NCI-H146 (cell line): ENCODE data around the gene PISD.

Experiments used
- DNase-seq: peaks from one replicate; lab custom pipeline; 2025; lab: John Stamatoyannopoulos, UW

Gene PISD

DNA sequence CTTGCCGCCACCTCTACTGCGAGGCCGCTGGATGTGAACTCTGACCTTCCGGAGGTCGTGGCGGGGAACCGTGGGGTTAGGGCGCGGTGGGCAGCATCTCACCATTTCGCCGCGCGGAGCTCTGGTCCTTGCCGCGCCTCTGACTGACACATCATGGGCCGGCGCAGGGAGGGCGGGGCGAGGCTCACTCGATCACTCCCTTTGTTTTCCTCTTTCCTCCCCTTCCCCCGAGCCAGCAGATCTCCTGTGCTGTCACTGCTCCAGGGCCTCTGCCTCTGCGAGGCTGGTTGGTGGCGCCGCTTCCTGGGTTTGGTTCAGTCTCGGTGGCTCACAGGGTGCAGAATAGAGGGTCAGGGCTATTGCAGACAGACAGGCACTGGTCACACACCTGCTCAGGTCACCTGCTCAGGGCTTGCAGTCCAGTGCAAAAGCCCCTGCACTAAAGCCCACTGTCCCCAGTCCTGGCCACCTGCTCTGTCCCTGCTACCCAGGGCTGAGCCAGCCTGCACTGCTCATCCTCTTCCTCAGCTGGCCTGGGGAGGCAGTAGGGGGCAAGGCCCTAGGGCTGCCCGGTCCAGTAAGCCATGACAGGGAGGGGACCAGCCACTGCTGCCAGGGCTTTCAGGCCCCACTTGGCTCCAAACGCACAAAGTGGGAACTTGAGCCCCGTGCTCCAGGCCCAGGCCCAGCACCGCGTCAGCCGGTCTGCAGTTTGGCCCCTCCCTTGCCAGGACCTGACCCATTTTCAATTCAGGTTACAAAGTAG, 36.2 kb downstream of the PISD start:
- no peak for DNase-seq

DNA sequence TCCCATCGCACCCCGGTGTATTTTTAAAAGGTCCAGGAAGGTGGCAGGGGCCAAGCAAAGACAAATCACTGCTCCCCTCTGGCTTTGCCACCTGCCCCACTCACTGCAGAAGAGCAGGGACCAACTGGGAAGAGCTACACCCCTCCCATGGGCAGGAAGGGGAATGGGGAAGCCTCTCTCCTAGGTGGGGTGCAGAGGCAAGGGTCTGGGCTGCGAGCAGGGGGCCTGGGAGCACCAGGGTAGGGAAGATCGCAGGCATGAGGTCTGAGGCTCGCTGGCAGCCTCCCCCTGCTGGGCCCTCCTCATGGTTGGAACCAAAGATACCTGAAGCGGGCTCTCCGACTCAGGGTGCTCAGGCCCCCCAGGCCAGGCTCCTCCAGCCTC, 36.8 kb downstream of the PISD start:
- DNase-seq, result no peak

DNA sequence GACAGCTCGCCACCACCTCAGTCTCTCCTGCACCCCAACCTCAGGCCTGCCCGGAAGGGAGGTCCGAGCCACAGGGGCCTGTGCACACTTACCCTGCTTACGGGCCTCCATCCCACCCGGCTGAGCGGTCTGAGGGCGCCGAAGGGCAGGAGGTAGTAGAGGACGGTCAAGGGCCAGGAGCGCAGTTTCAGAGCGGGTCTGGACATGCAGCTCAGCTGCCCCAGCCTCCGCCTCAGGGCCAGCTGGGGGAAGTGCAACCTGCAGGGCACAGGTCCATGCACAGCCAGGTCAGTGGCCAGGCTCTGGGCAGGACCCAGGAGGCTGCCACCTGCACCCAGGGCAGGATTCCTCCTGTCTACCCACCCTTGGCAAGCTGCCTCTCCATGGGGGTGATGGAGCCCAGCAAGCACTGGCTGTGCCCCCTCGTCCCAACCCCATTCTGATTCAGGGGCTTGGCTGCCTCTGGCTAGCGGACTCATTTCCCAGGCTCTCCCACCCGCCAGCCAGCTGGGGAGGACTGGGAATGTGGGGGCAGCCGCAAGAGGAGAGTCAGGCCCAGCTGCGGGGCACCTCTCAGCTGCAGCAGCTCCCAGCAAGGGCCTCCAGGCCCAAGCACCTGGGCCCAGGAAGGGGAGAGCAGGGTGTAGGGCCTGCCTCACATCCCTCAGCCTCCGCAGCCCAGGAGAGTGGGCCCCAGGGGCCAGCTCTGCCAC, 38.3 kb downstream of the PISD start:
- DNase-seq, result no peak

DNA sequence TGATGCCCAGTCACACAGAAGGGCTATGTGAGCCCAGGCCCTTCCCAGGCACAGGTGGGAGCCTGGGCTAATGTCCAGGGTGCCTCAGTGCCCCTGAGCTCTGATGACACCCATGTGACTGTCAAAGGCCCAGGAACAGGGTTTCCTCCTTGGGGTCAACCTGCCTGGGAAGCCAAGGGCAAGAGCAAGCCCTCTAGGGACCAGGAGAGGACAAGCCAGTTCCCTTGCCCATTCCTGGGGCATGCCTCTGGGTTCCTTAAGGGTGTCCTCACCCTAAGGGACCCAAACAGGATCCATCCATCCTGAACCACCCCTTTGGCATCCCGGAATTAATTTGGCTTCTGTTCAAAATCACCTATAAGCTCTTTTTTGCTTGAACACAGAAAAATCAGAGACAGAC, 39.0 kb downstream of the PISD start:
- DNase-seq, result no peak

DNA sequence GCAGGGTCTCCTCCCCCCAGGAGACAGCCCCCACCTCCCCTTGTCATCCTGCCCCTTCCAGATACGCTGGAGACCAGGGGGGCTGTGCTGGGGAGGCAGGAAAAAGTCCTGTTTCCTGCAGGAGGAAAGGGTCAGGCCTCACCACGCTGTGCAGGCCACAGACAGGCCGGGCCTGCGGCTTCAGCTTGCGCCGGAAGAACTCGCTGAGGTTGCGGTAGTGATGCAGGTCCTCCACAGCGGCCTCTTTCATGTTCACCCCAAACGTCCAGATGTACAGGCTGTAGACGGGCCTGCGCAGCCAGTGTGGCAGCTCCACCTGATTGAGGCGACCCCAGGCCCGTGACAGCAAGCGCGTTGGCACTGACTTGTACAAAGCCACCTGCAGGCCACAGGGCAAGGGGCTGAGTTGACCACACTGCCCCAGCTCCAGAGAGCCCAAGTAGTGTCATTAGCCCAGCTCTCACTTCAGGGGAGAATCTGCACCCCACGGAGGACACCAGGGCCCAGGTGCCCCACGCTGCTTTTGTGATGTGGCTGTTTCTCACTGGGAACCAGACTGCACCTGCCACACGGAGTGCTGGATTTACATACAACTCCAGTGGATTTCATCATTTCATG, 40.4 kb downstream of the PISD start:
- DNase-seq, result no peak

DNA sequence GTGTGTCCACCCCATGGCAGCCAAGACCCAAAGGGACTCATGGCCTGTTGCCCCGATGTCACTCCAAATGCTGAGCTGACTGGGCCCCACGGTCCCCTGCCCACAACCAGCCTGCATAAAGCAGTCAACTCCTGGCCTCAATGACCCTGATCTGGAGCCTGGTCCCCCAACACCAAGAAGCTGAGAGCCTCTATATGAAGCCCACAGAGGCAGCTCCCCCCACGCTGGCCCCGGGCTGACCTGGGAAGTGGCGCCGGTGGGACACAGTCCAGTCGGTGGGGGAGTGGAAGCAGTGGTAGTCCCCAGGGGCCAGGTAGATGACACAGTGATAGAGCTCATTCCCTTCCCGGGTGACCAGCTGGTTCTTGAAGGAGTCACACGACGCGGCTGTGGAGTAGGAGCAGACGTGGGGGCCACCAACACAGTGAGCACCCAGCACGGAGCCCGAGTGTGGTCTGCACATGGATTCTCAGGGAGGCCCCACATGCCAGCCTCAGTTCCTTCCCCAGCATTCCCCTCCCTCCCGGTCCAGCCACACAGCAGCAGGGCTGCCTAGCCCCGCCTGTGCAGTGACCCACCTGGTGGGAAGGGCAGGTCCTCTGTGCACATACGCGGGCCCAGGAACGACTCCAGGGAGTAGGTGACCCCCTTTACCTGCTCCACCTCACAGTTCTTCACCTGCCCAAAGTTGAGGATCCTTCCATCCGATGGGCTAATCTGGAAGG, 41.1 kb downstream of the PISD start:
- no peak for DNase-seq

DNA sequence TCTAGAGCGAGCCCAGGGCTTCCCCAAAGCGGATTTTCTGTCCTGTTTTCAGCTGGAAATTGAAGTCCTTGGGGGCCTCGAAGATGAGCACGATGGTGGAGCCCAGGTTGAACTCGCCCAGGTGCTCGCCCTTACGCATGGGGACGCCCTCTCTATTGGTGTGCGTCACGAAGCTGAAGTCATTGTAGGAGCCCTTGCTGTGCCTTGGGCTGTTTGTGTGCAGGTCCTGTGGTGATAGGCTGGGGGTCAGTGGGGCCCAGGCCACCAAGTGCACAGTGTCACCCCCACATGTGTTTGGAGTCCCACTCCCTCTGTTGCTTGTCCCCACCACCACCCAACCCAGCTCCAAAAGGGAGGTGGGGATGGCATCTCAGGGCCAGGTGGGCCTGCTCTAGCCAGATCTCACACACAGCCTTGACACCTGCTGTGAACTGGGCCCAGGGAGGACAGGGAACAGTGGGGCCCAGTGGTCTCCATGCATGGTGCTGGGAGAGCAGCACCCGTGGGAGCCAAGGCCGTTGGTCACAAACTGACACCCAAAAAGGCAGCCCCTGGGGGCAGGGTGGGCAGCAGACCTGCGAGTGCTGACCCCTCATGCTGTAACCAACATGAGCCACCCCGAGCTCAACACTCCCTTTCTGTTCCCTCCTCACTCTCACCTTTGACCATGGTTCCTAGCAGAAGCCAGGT, 42.3 kb downstream of the PISD start:
- no peak for DNase-seq

DNA sequence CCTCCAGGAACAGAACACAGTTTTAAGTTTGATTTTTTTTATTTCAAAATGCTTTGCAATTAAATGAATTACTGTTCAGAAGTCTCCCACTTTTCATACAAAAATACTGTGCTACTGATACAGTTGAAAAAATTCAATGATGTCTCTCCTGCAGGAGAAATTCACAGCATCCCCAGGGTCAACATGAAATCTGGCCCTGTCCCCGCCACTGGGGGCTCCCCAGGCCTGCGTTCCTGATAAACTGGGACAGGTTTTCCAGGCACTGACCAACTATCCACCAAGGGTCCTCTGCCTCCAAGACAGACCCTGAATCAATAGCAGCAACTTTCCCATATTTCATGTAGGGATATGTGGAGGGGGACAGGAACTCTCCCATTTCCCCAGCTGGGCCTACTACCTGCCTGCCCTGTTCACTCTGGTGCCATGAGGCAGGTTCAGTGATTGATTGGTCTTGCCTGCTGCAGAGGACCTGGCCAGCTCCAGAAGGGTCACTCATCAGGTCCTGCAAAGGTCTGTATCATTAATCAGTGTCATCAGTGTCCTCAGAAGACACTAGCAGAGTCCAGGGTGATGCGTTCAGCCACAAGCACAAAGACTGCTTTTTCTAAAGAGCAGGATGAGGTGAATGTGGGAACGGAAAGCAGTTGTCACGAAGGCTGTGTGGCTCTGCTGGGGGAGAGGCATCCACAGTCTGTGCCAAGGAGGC, 43.4 kb downstream of the PISD start:
- DNase-seq, result peak; percentile 29

DNA sequence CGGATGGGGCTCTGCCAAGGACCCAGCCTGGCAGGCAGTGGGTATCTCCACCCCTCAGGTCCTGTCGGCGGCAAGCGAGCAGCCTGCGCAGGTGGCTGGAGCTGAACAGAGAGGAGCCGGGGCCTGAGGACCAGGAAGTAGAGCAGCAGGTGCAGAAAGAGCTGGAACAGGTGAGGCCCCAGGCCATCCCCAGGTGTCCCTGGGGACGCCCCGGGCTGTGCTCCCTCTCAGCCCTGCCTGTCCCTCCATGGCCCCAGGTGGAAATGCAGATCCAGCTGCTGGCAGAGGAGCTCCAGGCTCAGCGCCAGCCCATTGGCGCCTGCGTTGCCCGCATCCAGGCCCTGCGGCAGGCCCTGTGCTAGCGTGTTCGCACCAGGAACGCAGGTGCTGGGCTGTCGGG, 44.0 kb downstream of the PISD start:
- DNase-seq, result peak; percentile 92

DNA sequence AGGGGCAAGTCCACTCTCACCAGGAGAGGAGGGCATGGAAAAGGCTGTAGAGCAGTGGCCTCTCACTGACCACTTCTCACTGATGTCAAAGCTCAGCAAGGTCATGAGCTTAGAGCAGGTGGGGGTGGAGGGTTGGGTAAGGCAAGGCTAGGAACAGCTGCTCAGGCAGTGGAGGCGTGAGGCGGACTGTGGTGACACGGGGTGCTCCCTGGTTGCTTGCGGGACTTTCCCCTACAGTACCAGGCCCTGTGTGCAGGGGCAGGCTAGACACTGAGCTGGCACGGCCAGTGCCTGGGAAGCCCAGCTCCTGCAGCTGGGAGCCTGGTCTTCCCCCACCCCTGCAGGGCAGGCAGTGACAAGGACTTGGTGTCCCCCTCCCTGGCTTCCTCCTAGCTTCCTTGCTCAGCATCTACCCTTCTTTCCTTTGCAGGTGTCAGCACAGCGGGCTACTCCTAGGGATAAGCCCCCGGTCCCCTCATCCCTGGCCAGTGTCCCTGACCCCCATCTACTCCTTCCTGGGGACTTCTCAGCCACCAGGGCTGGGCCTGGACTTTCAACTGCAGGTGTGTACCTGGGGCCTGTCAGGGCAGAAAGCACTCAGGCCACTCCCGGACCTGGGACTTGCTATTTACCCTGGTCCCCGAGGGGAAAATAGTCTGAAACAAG, 45.6 kb downstream of the PISD start:
- DNase-seq, result no peak

DNA sequence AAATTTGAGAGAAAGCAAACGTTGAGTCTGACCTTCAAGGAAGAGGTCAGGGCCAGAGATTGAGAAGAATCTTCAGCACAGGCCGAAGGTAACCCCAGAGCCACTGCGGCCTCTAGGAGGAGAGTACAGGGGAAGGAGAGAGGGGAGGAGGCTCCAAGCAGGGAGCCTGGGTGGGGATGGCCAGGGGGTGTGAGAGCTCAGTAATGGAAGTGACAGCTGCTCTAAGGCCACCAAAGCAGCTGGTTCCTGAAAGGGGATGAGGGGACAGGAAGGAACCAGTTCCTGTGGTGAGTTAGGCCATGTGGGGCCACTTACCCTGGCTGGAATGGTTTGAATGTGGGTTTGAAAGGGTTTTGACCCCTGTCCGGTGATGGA, 46.1 kb downstream of the PISD start:
- DNase-seq, result peak; percentile 1

DNA sequence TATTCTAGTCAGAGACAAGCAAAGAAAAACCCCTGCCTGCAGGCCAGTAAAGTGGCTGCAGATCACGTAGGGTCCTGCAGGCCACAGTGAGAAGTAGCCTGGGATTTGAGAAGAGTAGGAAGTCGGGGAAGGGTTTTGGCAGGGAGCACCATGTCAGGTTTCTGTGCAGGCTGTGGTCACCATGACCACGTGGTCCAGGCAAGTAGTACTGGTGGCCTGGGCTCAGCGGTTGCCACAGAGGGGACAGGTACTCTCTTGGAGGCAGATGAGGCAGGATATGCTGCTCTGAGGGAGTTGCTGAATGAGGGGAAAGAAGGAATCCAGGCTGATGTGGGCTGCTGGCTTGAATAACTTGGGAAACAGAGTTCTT, 46.5 kb downstream of the PISD start:
- no peak for DNase-seq

DNA sequence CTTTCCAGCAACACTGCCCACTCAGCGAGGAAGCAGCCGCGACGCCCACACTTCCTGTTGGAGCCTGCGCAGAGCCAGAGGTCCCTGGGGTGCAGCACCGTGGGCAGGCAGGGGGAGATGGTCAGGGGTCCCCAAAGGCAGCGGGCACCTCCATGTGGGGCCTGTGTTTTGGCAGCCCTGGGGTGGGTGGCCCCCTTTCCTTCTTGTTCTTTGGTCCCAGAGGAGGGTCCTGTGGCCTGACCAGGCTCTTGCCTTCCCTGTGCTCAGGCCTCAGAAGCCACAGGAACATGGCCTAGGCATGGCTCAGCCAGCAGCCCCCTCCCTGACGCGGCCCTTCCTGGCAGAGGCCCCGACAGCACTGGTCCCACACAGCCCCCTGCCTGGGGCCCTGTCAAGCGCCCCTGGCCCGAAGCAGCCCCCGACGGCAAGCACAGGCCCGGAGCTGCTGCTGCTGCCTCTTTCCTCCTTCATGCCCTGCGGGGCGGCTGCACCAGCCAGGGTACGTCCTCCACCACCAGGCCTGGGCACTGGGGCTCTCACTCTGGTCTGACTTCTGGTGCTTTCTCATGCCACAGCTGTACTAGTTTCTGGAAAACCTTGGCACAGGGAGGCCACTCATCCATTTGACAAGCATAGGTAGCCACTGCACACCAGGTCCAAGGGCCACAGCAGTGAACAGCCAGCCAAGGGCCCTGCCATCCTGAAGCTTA, 47.1 kb downstream of the PISD start:
- no peak for DNase-seq

DNA sequence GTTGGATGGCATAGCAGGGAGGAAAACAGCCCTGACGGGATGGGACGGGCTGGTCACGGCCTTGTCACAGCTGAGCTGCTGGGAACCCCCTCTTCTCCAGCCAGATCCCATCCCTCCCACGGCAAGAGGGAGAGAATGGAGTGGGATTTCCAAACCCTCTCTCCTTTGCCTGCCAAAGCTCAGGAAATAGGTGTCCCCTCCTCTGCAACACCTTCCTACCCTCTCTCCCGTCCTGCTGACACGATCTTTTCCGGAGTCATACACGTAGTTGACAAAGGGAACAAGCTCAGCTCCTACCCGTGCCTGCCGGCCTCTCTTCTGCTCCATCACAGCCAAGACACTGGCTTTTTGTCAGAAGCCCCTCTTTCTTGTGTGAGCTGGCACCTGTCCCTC, 48.1 kb downstream of the PISD start:
- no peak for DNase-seq

DNA sequence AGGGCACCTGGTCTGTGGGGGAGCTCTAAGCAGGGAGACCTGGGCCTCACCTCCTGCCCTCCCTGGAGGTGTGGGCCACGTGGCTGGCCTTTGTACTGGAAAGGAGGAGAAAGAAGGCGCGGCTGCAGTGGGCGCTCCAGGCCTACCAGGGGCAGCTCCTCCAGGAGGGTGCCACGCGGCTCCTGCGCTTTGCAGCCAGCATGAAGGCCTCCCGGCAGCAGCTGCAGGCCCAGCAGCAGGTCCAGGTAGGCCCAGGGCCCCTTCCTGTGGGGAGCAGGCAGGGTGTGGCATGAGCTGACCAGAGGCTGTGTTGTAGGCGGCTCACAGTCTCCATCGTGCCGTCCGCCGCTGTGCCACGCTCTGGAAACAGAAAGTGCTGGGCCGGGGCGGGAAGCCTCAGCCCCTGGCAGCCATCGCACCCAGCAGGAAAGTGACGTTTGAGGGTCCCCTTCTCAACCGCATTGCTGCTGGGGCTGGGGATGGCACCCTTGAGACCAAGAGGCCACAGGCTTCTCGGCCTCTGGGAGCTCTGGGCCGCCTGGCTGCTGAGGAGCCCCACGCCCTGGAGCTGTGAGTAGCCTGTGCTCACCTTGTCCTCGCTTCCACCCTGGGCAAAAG, 48.6 kb downstream of the PISD start:
- no peak for DNase-seq

DNA sequence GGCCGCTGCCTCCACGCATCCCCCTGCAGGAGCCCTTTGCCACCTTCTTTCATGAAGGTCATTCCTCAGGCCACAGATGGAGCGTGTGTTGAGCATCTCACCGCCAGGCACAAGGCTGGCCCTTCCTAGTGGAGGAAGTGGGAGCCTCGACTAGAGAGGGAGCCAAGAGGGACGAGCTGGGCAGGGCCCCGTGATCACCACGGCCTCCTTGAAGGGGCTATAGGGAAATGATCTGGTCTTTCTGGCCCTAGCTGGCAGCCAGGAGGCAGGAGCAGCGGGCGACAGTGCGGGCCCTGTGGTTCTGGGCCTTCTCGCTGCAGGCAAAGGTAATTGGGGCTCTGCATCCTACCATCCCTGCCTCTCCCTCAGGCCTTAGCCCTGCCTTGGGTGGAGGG, 49.1 kb downstream of the PISD start:
- no peak for DNase-seq

DNA sequence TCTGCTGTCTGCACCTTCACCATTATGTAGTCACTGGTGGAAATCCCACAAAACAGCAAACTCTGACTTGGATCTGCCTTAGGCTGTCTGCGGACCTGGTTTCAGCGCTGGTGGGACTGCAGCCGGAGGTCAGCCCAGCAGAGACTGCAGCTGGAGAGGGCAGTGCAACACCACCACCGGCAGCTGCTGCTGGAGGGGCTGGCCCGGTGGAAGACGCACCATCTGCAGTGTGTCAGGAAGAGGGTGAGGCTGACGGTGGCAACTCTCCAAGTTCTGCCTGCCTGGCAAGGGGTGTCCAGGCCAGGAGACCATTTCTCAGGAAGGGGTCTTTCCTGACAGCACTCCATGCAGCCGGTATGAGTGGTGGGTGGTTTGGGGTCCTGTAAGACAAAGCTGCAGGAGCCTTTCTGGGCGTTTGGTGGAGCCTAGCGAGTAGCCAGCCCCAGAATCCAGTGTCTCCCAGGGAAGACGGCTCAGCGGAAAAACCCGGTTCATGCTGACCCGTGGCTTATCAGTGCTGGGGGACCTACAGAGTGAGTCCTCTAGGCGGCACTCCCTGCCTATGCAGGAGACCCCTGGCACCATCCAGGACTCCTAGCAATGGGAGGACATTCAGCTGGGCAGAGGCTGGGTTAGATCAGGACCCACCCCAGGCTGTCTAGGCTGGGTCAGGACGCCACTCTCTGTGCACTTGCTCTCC, 50.8 kb downstream of the PISD start:
- no peak for DNase-seq

DNA sequence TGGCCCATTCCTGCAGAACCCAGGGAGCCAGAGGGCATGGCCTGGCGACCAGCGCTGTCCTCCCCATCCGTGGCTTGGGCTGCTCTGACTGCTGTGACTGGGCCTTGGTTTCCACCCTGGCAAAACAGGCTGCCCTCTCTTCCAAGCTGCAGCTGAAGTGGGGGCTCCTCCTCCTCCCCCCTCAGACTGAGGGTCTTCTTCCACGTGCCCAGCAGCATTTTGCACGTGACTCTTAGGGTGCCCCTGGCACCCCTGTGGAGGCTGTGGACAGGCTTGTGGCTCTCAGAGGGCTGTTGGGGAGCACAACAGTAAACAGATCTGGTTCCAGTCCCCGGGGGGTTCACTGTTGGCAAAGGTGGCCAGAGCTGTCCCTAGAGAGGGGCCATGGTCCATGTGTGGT, 51.4 kb downstream of the PISD start:
- no peak for DNase-seq

DNA sequence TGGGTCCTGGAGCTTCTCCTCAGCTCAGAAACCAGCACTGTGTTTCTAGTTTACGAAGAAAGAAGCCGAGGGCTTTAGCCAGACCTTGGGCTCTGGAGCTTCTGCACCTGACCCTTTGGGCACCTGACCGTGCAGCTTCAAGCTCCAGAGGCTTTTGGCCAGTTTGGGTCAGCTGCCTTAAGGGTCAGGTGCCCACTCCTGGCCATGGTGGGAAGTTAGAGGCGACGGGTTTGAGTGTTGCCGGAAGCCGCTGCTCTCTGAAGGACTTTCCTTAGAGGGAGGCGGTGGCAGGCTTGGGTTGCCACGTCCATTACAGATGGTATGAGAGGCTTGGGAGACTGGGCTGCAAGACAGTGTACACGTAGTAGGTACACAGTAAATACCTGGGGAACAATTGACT, 52.3 kb downstream of the PISD start:
- no peak for DNase-seq
